HL-60 (cell line): Measurements from ENCODE around the gene NRXN3.

Experiments
- DNase-seq, 2 experiments: peaks; one replicate each; pipeline ENCODE4 v3.0.0-alpha.2; 2010 to 2020; ENCODE audit warnings: low read depth in 1 of 2, low spot score in 1 of 2
- H3K27ac ChIP-seq: fragments of 250-450 bp; sonication (Bioruptor Pico); replicated peaks from 2 replicates; pipeline ENCODE4 v1.5.1; 2020; ENCODE audit warnings: mild to moderate bottlenecking, moderate library complexity
- H3K27me3 ChIP-seq: fragments of 250-450 bp; sonication (Bioruptor Pico); 2 replicates; pipeline ENCODE4 v1.5.1; 2021; ENCODE audit warnings: mild to moderate bottlenecking, moderate library complexity; ENCODE audit not compliant: insufficient read depth, poor library complexity, severe bottlenecking
- H3K4me3 ChIP-seq: replicated peaks from 2 replicates; pipeline ENCODE4 v1.5.1; 2011; ENCODE audit warnings: mild to moderate bottlenecking, control low read depth, low read length; ENCODE audit not compliant: insufficient read depth
- CTCF ChIP-seq: IDR thresholded peaks from one replicate; pipeline ENCODE4 v1.5.1; 2011; ENCODE audit warnings: low read length, control low read depth, inconsistent platforms; ENCODE audit not compliant: insufficient read depth
- GABPA ChIP-seq: IDR thresholded peaks from 2 replicates; pipeline ENCODE4 v1.6.1; 2012; ENCODE audit warnings: low read depth
- POLR2AphosphoS5 ChIP-seq: IDR thresholded peaks from 2 replicates; pipeline ENCODE4 v1.6.1; 2012; ENCODE audit warnings: low read depth
- REST ChIP-seq: IDR thresholded peaks from 2 replicates; pipeline ENCODE4 v1.6.1; 2012; ENCODE audit warnings: low read depth; ENCODE audit not compliant: insufficient replicate concordance
- SPI1 ChIP-seq: IDR thresholded peaks from 2 replicates; pipeline ENCODE4 v1.6.1; 2012; ENCODE audit warnings: low read depth, mild to moderate bottlenecking, borderline replicate concordance

Gene NRXN3

GRCh38 chr14:79690960-79691359 is 1520.8 kb downstream of the NRXN3 start:
- Histone ChIP-seq H3K4me3 (no peak overlapping the region), H3K27ac (no peak overlapping the region), H3K27me3 (no peaks in the 10 kb centered on the region)
- TF ChIP-seq SPI1 (no peak), POLR2AphosphoS5 (no peak), CTCF (no peak), GABPA (no peak), REST (no peak)
- no peak for DNase-seq

- H3K4me3 ChIP-seq, result no peak overlapping the region
- no peak for TF ChIP-seq CTCF
- no peak for TF ChIP-seq POLR2AphosphoS5
- no peak for DNase-seq
- no peak overlapping the region for H3K27ac ChIP-seq
- no peaks in the 10 kb centered on the region for H3K27me3 ChIP-seq
Measured at GRCh38 chr14:79693935-79694334, 1523.8 kb downstream of the NRXN3 start.

- no peak overlapping the region for H3K27ac ChIP-seq
- no peaks in the 10 kb centered on the region for H3K27me3 ChIP-seq
- no peak for TF ChIP-seq POLR2AphosphoS5
- TF ChIP-seq SPI1, result no peak
- TF ChIP-seq REST, result no peak
- no peak for TF ChIP-seq GABPA
- no peak for TF ChIP-seq CTCF
- no peak for DNase-seq
- no peak overlapping the region for H3K4me3 ChIP-seq
Measured at GRCh38 chr14:79695307-79695706, 1525.1 kb downstream of the NRXN3 start.

- TF ChIP-seq REST (no peak), GABPA (no peak), CTCF (no peak), SPI1 (no peak), POLR2AphosphoS5 (no peak)
- Histone ChIP-seq H3K4me3 (no peak overlapping the region), H3K27me3 (no peaks in the 10 kb centered on the region), H3K27ac (no peak overlapping the region)
- no peak for DNase-seq
Measured at GRCh38 chr14:79698298-79698711, 1528.1 kb downstream of the NRXN3 start.
